Vagina (tissue), 2 donors: Measurements from ENCODE around the gene FHIT. TPM values are rescaled to one million over a fixed set of nuclear protein-coding genes. Genes with fewer than 3 reads are reported as not detected.

ENCODE experiments used
- DNase-seq, 2 donors: peaks; one replicate each; pipeline ENCODE4 v3.0.0-alpha.2; 2017; ENCODE audit errors: extremely low spot score in 2 of 2
- H3K27ac ChIP-seq: fragments of 200-600 bp; sonication (generic); one replicate; pipeline ENCODE4 v1.5.1; 2019
- H3K27me3 ChIP-seq: fragments of 200-600 bp; sonication (generic); one replicate; pipeline ENCODE4 v1.5.1; 2019
- H3K36me3 ChIP-seq, 2 donors: fragments of 200-600 bp; sonication (generic); one replicate each; pipeline ENCODE4 v1.5.1; 2017 to 2019
- H3K4me1 ChIP-seq: fragments of 200-600 bp; sonication (generic); one replicate; pipeline ENCODE4 v1.5.1; 2019
- H3K4me3 ChIP-seq, 2 donors: fragments of 200-600 bp; sonication (generic); 1 replicate in 1 of 2; 2 replicates in 1 of 2; pipeline ENCODE4 v1.5.1; 2016 to 2019
- H3K9me3 ChIP-seq: fragments of 200-600 bp; sonication (generic); one replicate; pipeline ENCODE4 v1.5.1; 2019
- POLR2A ChIP-seq, 2 donors: fragments of 450-650 bp; IDR thresholded peaks; one replicate each; pipeline ENCODE4 v1.6.1; 2017; ENCODE audit warnings: antibody characterized with exemption in 2 of 2, mild to moderate bottlenecking in 2 of 2, moderate library complexity in 2 of 2
- POLR2AphosphoS5 ChIP-seq, 2 donors: sonication (generic); formaldehyde crosslinking; IDR thresholded peaks; one replicate each; pipeline ENCODE4 v1.9.0; 2017; ENCODE audit warnings: antibody characterized with exemption in 2 of 2, mild to moderate bottlenecking in 2 of 2, low read depth in 1 of 2; ENCODE audit not compliant: insufficient read depth in 1 of 2
- intact Hi-C: fragments of 100-400 bp; cut with DNase I; formaldehyde crosslinking; loops from one replicate; pipeline ENCODE4 v1.15.1; 2023
- total RNA-seq: library from RNA; depleted of rRNA; stranded (reverse); fragments of >200 nt; gene quantifications from one replicate; pipeline ENCODE4 v1.2.3, GENCODE V29; 2016
- TF ChIP-seq, protein P1 (sequence below), 3 experiments: fragments of 450-650 bp in 2 of 3; fragments of 200-600 bp in 1 of 3; sonication (generic) in 1 of 3; IDR thresholded peaks; one replicate each; pipeline ENCODE4 v1.5.1; 2017 to 2019; ENCODE audit warnings: antibody characterized with exemption in 3 of 3, mild to moderate bottlenecking in 2 of 3, moderate library complexity in 2 of 3

The FHIT gene
- total RNA-seq, 1 donor from 2014 or later = 7.9 TPM

DNA sequence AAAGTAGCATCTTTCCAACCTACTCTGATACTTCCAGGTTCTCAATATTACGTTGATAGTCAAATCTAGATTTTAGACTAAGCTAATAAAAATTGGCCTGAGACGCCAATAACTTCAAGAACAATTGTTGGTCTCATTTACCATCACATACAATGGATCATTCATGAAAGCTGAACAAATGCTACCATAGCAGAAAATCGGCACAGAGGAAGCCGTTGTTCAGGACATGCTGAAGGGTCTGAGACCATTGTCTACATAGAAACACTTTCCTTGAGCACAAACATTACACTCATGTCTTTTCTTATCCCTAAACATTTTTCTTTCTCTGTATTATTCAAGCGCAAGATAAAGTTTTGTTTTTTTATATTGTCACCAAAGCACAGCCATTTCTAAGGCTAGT, 37.2 kb upstream of the FHIT start:
- DNase-seq = no peak
- Histone ChIP-seq H3K4me1 (no peaks in the 10 kb centered on the region), H3K27me3 (no peaks in the 10 kb centered on the region), H3K4me3 (no peak overlapping the region), H3K9me3 (no peaks in the 10 kb centered on the region), H3K36me3 (no peaks in the 10 kb centered on the region), H3K27ac (no peak overlapping the region)
- intact Hi-C loops = no loop called here
- no peak for TF ChIP-seq POLR2A (IDR thresholded peaks at IDR 0.05)
- TF ChIP-seq, protein P1, sequence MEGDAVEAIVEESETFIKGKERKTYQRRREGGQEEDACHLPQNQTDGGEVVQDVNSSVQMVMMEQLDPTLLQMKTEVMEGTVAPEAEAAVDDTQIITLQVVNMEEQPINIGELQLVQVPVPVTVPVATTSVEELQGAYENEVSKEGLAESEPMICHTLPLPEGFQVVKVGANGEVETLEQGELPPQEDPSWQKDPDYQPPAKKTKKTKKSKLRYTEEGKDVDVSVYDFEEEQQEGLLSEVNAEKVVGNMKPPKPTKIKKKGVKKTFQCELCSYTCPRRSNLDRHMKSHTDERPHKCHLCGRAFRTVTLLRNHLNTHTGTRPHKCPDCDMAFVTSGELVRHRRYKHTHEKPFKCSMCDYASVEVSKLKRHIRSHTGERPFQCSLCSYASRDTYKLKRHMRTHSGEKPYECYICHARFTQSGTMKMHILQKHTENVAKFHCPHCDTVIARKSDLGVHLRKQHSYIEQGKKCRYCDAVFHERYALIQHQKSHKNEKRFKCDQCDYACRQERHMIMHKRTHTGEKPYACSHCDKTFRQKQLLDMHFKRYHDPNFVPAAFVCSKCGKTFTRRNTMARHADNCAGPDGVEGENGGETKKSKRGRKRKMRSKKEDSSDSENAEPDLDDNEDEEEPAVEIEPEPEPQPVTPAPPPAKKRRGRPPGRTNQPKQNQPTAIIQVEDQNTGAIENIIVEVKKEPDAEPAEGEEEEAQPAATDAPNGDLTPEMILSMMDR (IDR thresholded peaks at IDR 0.05) = no peak
- TF ChIP-seq POLR2AphosphoS5 (IDR thresholded peaks at IDR 0.05; ENCODE audit: insufficient read depth in 1 of 2, low read depth in 1 of 2) = no peak

DNA sequence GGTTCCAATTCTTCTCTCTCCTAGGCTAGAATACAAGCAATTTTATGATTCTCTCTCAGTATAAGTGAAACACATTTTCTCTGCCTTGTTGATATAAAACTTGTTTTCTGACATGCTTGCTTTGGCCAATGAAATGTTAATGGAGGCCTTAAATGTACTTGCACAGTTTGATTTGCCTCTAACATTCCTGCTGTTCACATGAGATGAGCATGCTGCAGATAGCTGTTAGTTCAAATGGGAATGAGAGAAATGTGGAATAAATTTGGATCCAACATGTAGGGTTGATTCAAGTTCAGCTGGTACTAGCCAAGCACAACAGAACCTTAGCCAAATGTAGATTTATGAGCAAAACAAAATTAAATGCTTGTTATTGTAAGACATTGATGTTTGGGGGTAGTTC, 32.6 kb upstream of the FHIT start:
- TF ChIP-seq POLR2A (IDR thresholded peaks at IDR 0.05) (no peak), POLR2AphosphoS5 (IDR thresholded peaks at IDR 0.05; ENCODE audit: insufficient read depth in 1 of 2, low read depth in 1 of 2) (no peak)
- TF ChIP-seq, protein P1 (IDR thresholded peaks at IDR 0.05) = no peak
- Histone ChIP-seq H3K36me3 (no peaks in the 10 kb centered on the region), H3K4me1 (no peaks in the 10 kb centered on the region), H3K27me3 (no peaks in the 10 kb centered on the region), H3K27ac (no peak overlapping the region), H3K4me3 (no peak overlapping the region), H3K9me3 (no peaks in the 10 kb centered on the region)
- intact Hi-C loops = no loop called here
- no peak for DNase-seq

DNA sequence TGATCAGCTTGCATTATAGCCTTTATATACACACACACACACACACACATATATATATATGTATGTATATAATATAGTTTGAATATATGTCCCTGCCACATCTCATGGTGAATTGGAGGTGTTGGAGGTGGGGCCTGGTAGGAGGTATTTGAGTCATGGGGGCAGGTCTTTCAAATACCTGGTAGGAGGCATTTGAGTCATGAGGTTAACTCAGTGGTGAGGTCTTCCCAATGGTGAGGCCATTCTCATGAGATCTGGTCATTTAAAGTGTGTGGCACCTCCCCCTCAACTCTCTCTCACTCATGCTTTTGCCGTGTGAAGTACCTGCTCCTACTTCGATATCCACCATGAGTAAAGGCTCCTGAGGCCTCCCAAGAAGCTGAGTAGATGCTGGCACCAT, 27.5 kb upstream of the FHIT start:
- TF ChIP-seq POLR2AphosphoS5 (IDR thresholded peaks at IDR 0.05; ENCODE audit: insufficient read depth in 1 of 2, low read depth in 1 of 2) (no peak), POLR2A (IDR thresholded peaks at IDR 0.05) (no peak)
- TF ChIP-seq, protein P1 (IDR thresholded peaks at IDR 0.05) = no peak
- H3K4me1 ChIP-seq = no peaks in the 10 kb centered on the region
- intact Hi-C loops = no loop called here
- no peaks in the 10 kb centered on the region for H3K9me3 ChIP-seq
- no peak overlapping the region for H3K27ac ChIP-seq
- no peak for DNase-seq
- no peaks in the 10 kb centered on the region for H3K27me3 ChIP-seq
- no peak overlapping the region for H3K4me3 ChIP-seq
- H3K36me3 ChIP-seq = no peaks in the 10 kb centered on the region

DNA sequence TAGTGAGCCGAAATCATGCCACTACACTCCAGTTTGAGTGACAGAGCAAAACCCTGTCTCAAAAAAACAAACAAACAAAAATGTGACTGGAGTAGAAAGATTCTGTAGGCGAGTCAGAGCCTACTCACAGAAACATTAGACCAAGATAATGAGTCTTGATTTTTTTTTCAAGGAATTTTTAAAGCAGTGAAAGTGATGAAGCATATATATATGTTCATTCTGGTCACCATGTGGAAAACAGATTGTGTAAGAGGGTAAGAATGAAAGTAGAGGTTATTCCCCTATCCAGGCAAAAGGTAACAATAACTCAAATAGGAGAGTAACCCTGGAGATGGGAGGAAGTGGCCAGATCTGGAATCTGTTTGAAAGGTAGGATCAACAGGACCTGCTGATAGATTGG, 26.2 kb upstream of the FHIT start:
- H3K27me3 ChIP-seq = no peaks in the 10 kb centered on the region
- H3K4me3 ChIP-seq = no peak overlapping the region
- no peaks in the 10 kb centered on the region for H3K4me1 ChIP-seq
- H3K9me3 ChIP-seq = no peaks in the 10 kb centered on the region
- no peak overlapping the region for H3K27ac ChIP-seq
- no peak for DNase-seq
- no peak for TF ChIP-seq POLR2AphosphoS5 (IDR thresholded peaks at IDR 0.05; ENCODE audit: insufficient read depth in 1 of 2, low read depth in 1 of 2)
- TF ChIP-seq, protein P1 (IDR thresholded peaks at IDR 0.05) = no peak
- no peak for TF ChIP-seq POLR2A (IDR thresholded peaks at IDR 0.05)
- H3K36me3 ChIP-seq = no peaks in the 10 kb centered on the region
- intact Hi-C loops = no loop called here

DNA sequence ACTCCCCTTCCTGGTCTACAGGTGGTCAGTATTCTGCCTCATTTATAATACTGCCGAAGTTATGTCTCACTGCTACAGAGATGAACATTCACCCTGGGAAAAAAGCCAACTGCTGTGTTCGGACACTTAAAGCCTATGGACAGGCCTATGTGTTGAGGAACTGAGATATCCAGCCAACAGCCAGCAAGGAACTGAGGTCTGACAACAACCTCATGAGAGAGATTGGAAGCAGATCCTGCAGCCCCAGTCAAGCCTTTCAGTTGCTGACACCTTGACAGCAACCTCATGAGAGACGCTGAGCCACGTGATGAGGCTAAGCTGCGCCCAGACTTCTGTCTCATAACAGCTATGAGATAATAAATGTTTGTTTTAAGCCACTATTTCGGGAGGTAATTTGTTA, 18.2 kb upstream of the FHIT start:
- H3K9me3 ChIP-seq = no peaks in the 10 kb centered on the region
- no peaks in the 10 kb centered on the region for H3K36me3 ChIP-seq
- no peak overlapping the region for H3K4me3 ChIP-seq
- TF ChIP-seq, protein P1 (IDR thresholded peaks at IDR 0.05) = no peak
- TF ChIP-seq POLR2AphosphoS5 (IDR thresholded peaks at IDR 0.05; ENCODE audit: insufficient read depth in 1 of 2, low read depth in 1 of 2) (no peak), POLR2A (IDR thresholded peaks at IDR 0.05) (no peak)
- H3K27ac ChIP-seq = no peak overlapping the region
- no peaks in the 10 kb centered on the region for H3K27me3 ChIP-seq
- intact Hi-C loops = no loop called here
- no peak for DNase-seq
- H3K4me1 ChIP-seq = no peaks in the 10 kb centered on the region
